K562 (cell line): ENCODE data around the gene PAFAH1B2. TPM values are rescaled to one million over a fixed set of nuclear protein-coding genes. Genes with fewer than 3 reads are reported as not detected.

Experiments used
- ADNP ChIP-seq: fragments of 200-800 bp; sonication (Bioruptor generic); IDR thresholded peaks from 2 replicates; pipeline ENCODE4 v1.6.1; 2016; ENCODE audit warnings: missing genetic modification characterization, missing compliant biosample characterization
- CHD7 ChIP-seq: fragments of 200-600 bp; sonication (generic); IDR thresholded peaks from one replicate; pipeline ENCODE4 v1.6.1; 2012; ENCODE audit warnings: mild to moderate bottlenecking, low read depth, low read length, inconsistent platforms
- HMGXB4 ChIP-seq: sonication (generic); formaldehyde crosslinking; IDR thresholded peaks from 2 replicates; pipeline ENCODE4 v1.8.1; 2023; ENCODE audit warnings: mild to moderate bottlenecking, missing genetic modification reagents
- MIER1 ChIP-seq: fragments of 450-650 bp; IDR thresholded peaks from 2 replicates; pipeline ENCODE4 v1.6.1; 2016; ENCODE audit warnings: antibody characterized with exemption, mild to moderate bottlenecking, low read depth
- MXI1 ChIP-seq: IDR thresholded peaks from 2 replicates; pipeline ENCODE4 v1.6.1; 2011; ENCODE audit warnings: low read depth, mild to moderate bottlenecking, improper control_type of control experiment, low read length
- PTTG1 ChIP-seq: fragments of 450-650 bp; IDR thresholded peaks from 2 replicates; pipeline ENCODE4 v1.6.1; 2016; ENCODE audit warnings: low read depth, mild to moderate bottlenecking, missing genetic modification characterization, missing compliant biosample characterization
- ZNF609 ChIP-seq: sonication (generic); formaldehyde crosslinking; IDR thresholded peaks from 2 replicates; pipeline ENCODE4 v1.8.1; 2023; ENCODE audit warnings: missing genetic modification reagents, mild to moderate bottlenecking, borderline replicate concordance
- polyA plus RNA-seq, 8 experiments: library from polyadenylated mRNA; depleted of rRNA in 4 of 8; stranded (reverse) in 5 of 8; unstranded in 3 of 8; fragments of >200 nt; fragmentation: Nextera tagmentation in 2 of 8; fragmentation: Illumina TruSeq in 1 of 8; extraction: Ambion mirVana in 2 of 8; extraction: Trizol in 1 of 8; gene quantifications; 2 replicates each; pipeline versions ENCODE4 v1.2.1 to v1.2.3, GENCODE V29; 2011 to 2014; ENCODE audit warnings: inconsistent platforms in 1 of 8, missing spikeins in 1 of 8
- total RNA-seq, 7 experiments: library from RNA; depleted of rRNA in 6 of 7; stranded (reverse); fragments of >200 nt in 6 of 7; fragmentation: Illumina TruSeq in 2 of 7; extraction: Trizol in 2 of 7; gene quantifications; 2 replicates each; pipeline versions ENCODE4 v1.2.1 to v1.2.3, GENCODE V29; 2011 to 2021; ENCODE audit warnings: low replicate concordance in 1 of 7

Gene PAFAH1B2
- total and polyA plus RNA-seq, 9 of the 15 experiments (the other 6 are each of a cell fraction or from before 2014, with no cell fraction given), result 27.8 to 94.7 (median 64.9) TPM

GRCh38 chr11:117223741-117224689 lies 79.9 kb downstream of the PAFAH1B2 start (continued):
- 0 out of 2 replicates have a peak, but pooled peaks have one; percentile 8 for TF ChIP-seq MXI1
- TF ChIP-seq HMGXB4 (CRISPR knock-in tag), result no peak
- no peak for TF ChIP-seq ADNP (tag)
- no peak for TF ChIP-seq PTTG1
- no peak for TF ChIP-seq MIER1
- TF ChIP-seq ZNF609, result no peak
- TF ChIP-seq CHD7, result no peak
